ENCODE measurements around the gene TTYH1.
A peak's percentile ranks its signal among the peaks of the same experiment; 100 is the strongest.

Gene TTYH1

DNA sequence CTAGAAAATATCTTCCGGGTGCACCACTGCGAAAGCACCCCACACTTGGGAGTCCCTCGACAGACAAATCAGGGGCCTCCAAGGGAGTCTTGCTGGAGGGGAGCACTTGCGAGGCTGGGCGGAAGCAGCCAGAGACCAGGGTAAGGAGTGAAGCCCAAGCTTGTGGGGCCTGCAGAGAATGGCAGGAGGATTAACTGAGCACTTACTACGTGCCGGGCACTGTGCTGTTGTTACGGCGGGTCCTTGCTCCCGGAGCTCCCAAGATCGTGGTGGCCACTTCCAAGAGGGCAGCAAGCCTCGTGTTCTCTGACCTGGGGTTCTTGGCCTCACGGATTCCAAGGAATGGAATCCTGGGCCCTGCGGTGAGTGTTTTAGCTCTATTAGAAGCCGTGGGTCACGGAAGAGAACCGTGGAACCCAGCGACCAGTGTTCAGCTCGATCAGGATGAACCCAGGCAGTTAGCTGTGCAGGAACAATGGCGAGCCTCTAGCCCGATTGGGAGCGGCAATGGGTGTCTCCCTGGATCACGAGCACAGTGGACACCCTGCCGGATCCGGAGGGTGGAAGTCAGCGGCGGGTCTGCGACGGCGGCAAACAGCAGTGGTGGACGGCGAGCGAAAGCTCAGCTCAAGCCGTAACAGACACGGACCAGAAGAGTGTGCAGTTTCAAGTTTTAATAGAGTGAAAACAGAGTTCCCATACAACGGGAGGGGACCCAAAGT, 9.6 kb downstream of the TTYH1 start:
- no peak for DNase-seq (ENCODE audit: low spot score)

DNA sequence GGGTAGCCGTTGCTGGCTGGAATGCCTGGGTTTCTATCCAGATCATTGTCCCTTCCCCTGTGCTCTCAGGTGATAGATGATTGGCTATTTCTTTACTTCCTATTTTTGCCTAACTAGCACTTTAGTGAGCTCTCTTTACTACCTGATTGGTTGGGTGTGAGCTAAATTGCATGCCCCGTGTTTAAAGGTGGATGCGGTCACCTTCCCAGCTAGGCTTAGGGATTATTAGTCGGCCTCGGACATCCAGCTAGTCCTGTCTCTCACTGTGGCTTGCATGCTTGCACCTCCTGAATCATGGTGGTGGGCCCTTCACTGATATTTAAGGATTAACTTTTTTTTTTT, 10.1 kb downstream of the TTYH1 start:
- no peak for DNase-seq (ENCODE audit: low spot score)

DNA sequence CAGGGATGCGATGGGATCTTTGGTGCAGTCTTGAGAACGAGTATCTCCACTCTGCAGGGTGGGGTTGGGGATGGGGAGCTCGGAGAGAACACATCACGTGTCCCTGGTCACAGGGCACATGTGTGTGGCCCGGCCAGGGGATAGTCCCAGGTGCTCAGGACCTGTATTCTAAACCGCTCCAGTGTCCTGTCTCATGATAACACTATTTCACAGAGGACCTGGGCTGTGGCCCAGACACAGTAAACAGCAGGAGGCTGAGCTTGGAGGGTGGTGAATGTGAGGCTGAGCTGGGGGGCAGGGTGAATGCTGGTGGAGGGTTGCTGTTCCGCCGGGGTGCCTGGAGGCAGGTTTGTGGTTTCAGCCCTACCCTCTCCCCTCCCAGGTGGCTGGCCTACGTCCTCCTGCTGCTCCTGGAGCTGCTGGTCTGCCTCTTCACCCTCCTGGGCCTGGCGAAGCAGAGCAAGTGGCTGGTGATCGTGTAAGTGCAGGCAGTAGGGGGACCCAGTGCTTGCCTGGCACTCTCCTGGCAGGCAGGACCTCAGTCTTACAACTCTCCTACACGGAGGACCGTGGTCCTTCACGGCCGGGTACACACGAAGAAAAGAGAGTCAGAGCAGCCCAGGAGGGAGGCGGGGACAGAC, 11.1 kb downstream of the TTYH1 start:
- no peak for DNase-seq (ENCODE audit: low spot score)

DNA sequence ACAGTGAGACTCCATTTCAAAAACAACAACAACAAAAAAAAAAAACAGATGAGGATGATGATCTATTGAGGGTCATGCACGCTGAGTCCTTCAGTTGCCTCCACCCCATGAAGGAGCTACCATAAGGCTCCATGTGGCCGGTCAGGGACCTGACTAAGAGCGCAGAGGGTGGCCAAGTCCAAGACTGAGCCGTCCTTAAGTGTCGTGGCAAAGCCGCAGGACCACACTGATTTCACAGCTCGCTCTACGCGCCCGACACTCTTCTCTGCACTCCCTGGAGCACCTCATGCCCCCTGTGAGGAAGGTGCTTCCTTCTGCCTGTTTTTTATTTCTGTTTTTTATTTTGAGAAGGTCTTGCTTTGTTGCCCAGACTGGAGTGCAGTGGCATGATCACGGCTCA, 12.3 kb downstream of the TTYH1 start:
- no peak for DNase-seq (ENCODE audit: low spot score)

DNA sequence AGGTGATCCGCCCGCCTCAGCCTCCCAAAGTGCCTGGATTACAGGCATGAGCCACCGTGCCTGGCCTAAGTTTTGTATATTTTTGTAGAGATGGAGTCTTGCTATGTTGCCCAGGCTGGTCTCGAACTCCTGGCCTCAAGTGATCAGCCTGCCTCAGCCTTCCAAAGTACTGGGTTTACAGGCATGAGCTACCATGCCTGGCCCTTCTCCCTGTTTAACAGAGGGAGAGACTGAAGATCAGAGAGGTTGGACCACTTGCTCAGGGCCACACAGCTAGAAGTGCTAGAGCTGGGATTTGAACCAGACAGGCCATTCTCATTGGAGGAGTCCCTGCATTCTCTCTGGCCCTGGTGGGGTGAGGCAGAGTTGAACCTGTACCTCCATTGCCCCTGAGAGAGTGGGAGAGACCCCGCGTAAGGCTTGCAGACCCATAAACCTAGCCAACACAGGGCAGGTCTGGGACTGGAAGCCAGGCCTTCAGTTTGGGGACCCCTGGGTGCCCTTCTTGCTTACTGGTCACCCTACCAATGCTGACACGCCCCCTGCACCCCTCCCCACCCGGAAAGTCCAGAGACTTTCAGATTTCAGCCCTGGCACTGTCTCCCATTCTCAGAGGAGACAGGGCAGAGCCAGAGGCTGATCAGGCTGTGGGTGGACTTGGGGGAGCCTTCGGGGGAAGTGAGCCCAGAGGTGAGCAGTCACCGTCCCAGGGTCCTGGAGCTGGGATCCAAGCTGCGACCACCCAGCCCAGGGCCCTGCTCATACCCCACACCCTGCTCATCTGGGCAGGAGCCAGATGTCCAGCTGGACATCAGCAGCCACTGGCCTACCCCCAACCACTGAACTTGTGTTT, 13.3 kb downstream of the TTYH1 start:
- no peak for DNase-seq (ENCODE audit: low spot score)

DNA sequence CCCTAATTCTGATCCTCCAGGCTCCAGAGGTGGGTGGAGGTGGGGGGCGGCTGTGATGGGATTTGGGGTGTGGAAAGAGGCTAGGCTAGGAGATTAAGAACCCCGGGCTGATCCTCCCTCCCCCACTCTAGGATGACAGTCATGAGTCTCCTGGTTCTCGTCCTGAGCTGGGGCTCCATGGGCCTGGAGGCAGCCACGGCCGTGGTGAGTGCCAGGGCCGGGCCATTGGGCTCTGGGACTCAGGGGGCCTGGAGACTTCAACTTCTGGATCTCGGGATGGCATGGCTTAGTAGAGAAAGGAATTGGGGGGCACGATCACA, 13.9 kb downstream of the TTYH1 start:
- DNase-seq (ENCODE audit: low spot score) = no peak

DNA sequence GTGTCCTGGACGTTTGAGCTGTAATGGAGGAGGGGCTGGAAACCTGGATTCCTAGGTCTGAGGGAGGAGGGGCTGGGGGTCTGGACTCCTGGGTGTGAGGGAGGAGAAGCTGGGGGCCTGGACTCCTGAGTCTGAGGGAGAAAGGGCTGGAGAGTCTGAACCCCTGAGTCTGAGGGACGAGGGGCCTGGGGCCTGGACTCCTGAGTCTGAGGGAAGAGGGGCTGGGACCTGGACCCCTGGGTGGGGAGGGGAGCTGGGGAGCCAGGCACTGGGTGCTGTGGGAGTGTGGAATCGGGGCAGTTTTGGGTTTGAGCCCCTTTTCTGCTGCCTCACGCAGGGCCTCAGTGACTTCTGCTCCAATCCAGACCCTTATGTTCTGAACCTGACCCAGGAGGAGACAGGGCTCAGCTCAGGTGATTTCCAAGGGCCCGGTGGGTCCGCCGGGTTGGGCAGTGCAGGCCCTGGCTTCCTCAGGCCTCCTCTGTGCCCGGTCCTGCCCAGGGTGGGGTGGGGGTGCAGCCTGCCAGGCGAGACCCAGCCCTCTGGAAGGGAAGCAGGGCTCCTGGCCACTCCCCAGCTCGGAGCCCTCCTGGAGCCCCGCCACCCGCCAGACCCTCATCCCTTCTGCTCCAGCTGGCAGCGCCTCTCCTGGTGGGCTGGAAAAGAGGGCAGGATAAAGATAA, 14.4 kb downstream of the TTYH1 start:
- no peak for DNase-seq (ENCODE audit: low spot score)

DNA sequence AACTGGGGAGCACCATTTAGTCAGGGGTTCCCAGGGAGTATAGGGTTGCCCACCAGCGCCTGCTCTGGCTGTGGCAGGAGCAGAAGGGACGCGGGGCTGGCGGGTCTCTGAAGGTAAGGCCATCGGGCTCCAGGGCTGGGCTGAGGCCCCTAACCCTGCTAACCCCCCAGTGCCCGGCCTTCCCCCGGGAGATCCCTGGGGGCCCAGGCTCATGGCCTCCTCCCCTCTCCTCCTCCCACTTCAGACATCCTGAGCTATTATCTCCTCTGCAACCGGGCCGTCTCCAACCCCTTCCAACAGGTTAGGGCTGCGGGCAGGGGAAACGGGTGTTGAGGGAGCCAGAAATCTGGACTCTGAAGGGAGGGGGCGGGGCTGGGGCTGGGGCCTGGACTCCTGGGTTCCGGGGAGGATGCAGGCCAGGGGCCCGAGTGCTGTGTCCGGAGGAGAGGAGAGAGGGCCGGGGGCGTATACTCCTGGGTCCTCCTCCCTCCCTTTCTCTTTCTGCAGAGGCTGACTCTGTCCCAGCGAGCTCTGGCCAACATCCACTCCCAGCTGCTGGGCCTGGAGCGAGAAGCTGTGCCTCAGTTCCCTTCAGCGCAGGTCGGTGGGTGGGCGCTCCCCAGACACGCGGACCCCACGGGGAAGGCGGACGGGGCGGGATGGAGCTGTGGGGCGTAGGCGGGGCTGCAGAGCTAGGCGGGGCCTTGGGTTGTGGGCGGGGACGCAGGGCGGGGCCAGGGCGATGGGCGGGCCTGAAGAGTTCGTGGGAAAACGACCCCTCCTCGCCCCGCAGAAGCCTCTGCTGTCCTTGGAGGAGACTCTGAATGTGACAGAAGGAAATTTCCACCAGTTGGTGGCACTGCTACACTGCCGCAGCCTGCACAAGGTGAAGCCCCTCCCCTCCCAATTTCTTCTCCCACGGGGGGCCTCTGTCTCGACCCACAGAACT, 15.3 kb downstream of the TTYH1 start:
- DNase-seq (ENCODE audit: low spot score) = peak; percentile 18

DNA sequence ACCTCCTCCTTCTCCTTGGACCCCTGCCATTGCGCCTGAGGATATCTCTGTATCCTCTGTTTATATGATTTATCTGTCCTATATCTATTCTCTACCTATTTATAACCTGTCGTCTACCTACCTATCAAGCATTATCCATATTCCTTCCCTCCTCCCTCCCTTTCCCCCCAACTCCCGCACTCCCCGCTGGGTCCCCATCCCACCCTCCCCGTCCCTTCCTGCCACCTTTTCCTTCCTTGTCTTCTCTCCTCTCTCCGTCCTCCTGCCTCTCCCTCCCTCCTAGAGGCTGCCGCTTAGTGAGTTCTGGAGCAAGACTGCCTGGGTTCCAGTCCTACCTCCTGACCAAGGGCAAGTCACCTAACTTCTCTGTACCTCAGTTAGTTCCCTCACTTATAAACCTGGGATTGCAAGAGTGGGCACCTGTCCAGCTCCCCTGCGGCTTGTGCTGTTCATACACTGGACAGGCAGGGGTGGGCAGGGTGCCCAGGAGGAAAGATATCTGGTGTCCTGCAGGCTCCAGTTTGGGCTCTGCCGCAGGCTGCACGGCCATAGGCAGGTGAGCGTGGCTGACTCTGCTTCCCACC, 16.1 kb downstream of the TTYH1 start:
- DNase-seq (ENCODE audit: low spot score) = no peak

DNA sequence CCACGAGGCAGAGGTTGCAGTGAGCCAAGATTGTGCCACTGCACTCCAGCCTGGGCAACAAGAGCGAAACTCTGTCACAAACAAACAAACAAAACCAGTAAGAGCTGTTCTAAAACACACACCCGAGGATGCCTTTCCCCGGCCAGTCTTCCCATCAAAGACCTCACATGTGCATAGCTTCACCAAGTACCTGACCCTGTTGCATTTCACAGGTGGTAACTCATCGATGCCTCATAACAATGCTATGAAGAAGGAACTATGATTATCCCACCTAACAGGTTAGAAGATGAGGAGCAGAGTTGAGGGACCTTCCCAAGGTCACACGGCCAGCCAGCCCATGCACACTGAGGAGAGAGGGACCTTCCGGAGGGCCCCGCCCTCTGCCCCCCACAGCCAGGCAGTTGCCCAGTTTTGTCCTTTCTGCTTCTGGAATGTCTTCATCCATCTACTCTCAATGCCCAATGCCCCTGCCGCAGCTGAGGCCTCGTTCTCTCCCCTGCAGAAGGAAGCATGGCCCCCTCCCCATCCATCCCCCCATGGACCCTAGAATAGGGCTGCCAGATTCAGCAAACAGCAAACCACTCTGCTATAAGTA, 17.0 kb downstream of the TTYH1 start:
- no peak for DNase-seq (ENCODE audit: low spot score)

DNA sequence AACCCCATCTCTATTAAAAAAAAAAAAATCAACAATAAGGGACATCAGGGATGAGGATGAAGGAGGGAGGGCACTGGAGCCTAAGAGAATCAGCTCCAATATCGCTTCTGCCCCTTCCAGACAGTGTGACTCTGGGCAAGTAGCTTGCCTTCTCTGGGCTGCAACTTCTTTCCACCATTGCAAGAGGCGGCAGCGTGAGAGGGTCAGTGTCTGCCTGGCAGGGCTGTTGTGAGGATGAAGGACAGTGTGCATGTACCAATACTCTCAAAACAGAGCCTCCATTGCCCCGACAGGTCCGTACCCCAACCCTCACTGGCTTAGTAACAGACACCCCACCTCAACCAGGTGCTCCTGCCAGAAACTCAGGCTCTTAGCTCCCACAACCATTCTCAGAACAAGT, 18.4 kb downstream of the TTYH1 start:
- DNase-seq (ENCODE audit: low spot score) = no peak

DNA sequence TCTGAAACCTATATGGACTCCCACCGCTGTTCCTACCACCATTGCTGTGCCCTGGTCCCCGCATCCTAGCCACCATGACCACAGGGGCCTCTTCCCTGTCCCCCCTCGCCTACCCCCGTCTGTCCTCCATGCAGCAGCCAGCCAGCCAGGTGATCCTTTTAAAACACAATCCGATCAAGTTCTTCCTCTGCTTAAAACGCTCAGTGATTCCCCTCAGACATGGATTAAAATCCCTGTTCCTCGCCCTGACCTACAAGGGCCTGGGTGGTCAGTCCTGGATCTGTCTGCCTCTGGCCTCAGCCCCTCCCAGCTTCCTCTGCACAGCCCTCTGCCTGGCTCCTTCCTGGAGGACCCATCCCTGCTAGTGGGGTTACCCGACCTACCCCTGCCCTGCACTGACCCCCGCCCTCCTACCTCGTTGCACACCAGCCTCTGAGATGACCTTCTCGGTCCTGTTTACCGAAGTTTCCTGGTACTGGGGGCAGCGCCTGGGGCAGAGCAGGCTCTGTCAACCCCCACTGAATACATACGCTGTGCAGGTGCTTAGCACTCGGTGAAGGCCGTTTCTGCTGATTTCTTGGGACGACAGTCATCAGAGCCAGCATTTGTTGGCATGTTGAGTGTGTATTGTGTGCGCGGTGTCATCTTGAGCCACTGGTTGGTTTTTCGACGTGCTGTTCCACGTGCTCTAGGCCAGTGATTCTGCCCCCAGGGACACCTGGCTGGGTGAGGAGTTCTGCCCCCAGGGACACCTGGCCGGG, 19.0 kb downstream of the TTYH1 start:
- DNase-seq (ENCODE audit: low spot score) = no peak

DNA sequence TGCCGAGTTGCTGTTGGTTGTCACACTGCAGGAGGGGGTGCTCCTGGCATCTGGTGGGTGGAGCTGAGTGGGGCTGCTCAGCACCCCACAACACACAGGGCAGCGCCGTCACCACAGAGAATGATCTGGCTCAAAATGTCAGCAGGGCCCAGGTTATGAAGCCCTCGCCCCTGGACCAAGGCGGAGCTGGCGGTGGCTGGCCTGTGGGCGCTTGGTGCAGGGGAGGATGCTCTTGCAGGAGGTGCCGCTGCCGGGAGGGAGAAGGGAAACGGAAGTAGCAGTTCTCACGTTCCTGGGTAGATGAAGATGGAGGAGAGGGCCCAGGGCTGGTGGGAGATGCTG, 19.6 kb downstream of the TTYH1 start:
- no peak for DNase-seq (ENCODE audit: low spot score)

DNA sequence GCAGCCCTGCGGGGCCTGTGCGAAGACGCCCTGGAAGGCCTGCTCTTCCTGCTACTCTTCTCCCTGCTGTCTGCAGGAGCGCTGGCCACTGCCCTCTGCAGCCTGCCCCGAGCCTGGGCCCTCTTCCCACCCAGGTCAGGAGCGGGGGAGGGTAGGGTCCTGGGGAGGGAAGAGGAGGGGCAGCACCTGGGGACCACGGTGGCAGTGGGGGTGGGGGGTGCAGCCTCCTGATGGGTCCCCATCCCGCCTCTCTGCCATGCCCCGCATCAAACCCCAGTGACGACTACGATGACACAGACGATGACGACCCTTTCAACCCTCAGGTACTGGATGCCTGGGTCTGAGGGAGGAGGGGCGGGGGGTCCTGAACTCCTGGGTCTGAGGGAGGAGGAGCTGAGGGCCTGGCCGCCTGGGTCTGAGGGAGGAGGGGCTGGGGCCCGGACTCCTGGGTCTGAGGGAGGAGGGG, 20.3 kb downstream of the TTYH1 start:
- DNase-seq (ENCODE audit: low spot score) = no peak

DNA sequence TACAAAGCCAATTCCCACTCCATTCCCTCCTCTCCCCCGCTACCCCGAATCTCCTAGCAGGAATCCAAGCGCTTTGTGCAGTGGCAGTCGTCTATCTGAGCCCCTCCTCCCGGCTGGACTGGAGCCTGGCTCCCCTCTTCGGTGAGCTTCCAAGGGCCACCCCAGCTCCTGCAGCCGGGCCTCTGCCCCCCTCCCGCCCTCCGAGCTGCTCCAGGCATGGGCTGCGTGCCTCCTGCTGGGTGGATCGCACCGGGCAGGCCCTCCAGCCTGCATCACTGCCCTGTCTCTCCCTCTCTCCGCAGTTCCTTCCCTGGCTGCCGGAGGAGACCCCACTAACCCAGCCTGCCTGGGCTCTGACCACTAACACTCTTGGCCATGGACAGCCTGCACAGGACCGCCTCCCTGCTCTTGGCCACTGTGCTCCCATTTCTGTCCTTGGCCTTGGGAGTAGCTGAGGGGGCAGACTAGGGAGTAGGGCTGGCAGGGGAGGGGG, 20.8 kb downstream of the TTYH1 start:
- DNase-seq (ENCODE audit: low spot score) = no peak

DNA sequence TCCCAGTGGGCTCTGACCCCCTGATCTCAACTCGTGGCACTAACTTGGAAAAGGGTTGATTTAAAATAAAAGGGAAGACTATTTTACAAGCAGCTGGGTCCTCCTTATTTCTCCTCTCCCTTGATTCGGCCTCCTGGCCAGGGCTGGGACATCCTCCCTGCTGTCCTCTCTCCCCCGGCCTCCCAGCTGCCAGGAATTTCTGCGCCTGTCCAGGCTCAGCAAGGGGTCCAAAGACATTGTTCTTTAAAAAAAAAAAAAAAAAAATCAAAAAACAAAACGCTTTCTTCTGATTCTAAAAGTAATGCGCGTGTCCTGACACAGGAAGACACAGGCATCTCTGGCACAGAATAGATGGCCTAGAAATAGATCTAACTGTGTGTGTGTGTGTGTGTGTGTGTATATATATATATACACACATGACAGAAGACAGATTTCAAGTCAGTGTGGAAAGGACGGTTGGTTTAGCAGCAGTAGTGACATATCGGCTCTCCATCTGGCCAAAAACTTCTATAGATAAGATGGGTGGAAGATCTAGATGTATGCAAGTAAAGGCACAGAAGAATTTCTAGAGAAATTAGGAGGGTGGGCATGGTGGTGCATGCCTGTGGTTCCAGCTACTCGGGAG, 21.5 kb downstream of the TTYH1 start:
- no peak for DNase-seq (ENCODE audit: low spot score)

DNA sequence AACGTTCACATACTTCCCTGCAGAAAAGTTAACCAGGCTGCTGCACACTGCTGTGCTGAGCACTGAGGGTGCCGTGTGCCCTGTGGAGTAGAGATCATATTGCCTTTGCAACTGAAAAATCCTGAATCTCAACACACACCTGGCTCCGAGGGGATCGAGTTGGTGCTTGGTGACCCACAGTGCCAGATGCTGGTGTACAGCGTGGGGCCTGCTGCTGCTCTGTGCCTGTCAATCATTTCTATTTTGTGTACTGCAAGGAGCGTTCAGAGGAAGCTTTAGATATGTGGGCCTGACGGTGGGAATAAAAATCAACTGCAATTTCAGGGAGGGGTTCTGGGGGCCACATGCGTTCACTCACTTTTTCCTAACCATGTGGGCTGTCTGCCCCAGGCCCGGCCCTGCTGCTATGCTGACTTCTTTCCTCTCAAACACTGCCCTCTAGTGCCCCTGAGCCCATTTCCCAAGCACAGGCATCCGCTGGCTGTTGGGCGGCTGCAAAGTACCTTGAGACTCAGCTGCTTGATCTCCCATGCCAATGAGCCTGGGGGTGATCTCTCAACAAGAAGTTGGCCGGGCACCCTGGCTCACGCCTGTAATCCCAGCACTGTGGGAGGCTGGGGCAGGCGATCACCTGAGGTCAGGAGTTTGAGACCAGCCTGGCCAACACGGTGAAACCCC, 24.0 kb downstream of the TTYH1 start:
- DNase-seq (ENCODE audit: low spot score) = no peak

DNA sequence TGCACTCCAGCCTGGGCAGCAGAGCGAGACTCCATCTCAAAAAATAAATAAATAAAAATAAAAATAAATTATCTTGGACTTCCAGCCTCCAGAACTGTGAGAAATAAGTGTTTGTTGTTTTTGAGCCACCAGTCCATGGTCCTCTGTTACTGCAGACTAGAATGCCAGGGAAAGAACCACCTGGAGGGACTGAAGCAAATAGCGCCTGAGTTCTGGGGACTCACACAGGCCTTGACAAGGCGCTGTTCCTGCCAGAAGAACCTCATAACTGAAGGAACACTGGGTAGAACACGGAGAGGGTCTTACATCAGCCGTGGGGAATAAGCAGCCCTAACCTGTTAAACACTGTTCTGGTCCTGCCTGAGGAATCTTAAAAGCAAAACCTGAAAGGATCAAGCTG, 25.4 kb downstream of the TTYH1 start:
- no peak for DNase-seq (ENCODE audit: low spot score)

DNA sequence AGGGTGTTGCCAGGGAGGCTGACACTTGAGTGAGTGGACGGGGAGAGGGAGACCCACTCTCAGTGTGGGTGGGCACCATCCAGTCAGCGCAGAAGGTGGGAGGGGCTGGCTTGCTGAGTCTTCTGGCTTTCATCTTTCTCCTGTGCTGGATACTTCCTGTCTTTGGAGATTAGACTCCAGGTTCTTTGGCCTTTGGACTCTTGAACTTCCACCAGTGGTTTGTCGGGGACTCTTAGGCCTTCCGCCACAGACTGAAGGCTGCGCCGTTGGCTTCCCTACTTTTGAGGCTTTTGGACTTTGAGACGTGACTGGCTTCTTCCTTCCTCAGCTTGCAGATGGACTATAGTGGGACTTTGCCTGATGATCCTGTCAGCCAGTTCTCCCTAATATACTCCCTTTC, 29.5 kb downstream of the TTYH1 start:
- DNase-seq (ENCODE audit: low spot score) = no peak

Data from hematopoietic multipotent progenitor cell treated with erythropoietin and hydrocortisone succinate and interleukin-3 and kit ligand, for 17 days (in vitro differentiated cells).